Muscle layer of colon (tissue), 2 donors: ENCODE data around the gene RP9.
"Not testable (repeated sequence)": the region's sequence is repeated elsewhere in the genome, so short reads cannot be mapped to it uniquely, and the experiment has no call there.

Source experiments
- H3K27ac ChIP-seq: one replicate; pipeline ENCODE4 v1.7.0; 2013; ENCODE audit warnings: low read depth, mild to moderate bottlenecking, low read length, moderate library complexity
- H3K27me3 ChIP-seq, 2 donors: one replicate each; pipeline ENCODE4 v1.7.0; 2013; ENCODE audit warnings: low read length in 2 of 2, mild to moderate bottlenecking in 2 of 2; ENCODE audit not compliant: insufficient read depth in 2 of 2, control insufficient read depth in 1 of 2
- H3K36me3 ChIP-seq: one replicate; pipeline ENCODE4 v1.7.0; 2013; ENCODE audit warnings: mild to moderate bottlenecking, low read length; ENCODE audit not compliant: insufficient read depth
- H3K4me1 ChIP-seq: one replicate; pipeline ENCODE4 v1.7.0; 2013; ENCODE audit warnings: mild to moderate bottlenecking, low read length; ENCODE audit not compliant: insufficient read depth
- H3K4me3 ChIP-seq, 2 donors: one replicate each; pipeline ENCODE4 v1.7.0; 2013; ENCODE audit warnings: low read length in 2 of 2, low read depth in 1 of 2, mild to moderate bottlenecking in 1 of 2, moderate library complexity in 1 of 2
- H3K9ac ChIP-seq: one replicate; pipeline ENCODE4 v1.7.0; 2013; ENCODE audit warnings: low read length
- H3K9me3 ChIP-seq: one replicate; pipeline ENCODE4 v1.7.0; 2013; ENCODE audit warnings: mild to moderate bottlenecking, low read length
- donor health status: abdominal sarcoma.
- donor health status: Adenocarcinoma of cecum.

Gene RP9

GRCh38 chr7:33100770-33101169, 8.4 kb downstream of the RP9 start:
- H3K36me3 ChIP-seq: peaks cover 55% of the 10 kb centered on the region

GRCh38 chr7:33099154-33099940, 9.9 kb downstream of the RP9 start:
- Histone ChIP-seq H3K27ac (no peak overlapping the region), H3K36me3 (peaks cover 63% of the 10 kb centered on the region)

More at GRCh38 chr7:33100770-33101169, 8.4 kb downstream of the RP9 start:
- H3K27me3 ChIP-seq: no peaks in the 10 kb centered on the region
- H3K9me3 ChIP-seq: no peaks in the 10 kb centered on the region
- no peak overlapping the region for H3K4me3 ChIP-seq
- no peak overlapping the region for H3K27ac ChIP-seq
- H3K9ac ChIP-seq: no peak overlapping the region
- H3K4me1 ChIP-seq: peaks cover 3% of the 10 kb centered on the region

GRCh38 chr7:33094745-33095275, 14.4 kb downstream of the RP9 start:
- H3K9me3 ChIP-seq, H3K4me1 ChIP-seq, H3K27ac ChIP-seq, H3K4me3 ChIP-seq, H3K9ac ChIP-seq, H3K27me3 ChIP-seq: not testable (repeated sequence)
- H3K36me3 ChIP-seq: peaks cover 55% of the 10 kb centered on the region

More at GRCh38 chr7:33099154-33099940, 9.9 kb downstream of the RP9 start:
- no peaks in the 10 kb centered on the region for H3K9me3 ChIP-seq
- H3K27me3 ChIP-seq: no peaks in the 10 kb centered on the region
- H3K4me3 ChIP-seq: no peak overlapping the region
- no peaks in the 10 kb centered on the region for H3K4me1 ChIP-seq
- no peak overlapping the region for H3K9ac ChIP-seq

GRCh38 chr7:33093266-33093665, 15.9 kb downstream of the RP9 start:
- Histone ChIP-seq H3K4me1 (no peaks in the 10 kb centered on the region), H3K9ac (no peak overlapping the region), H3K27ac (no peak overlapping the region), H3K9me3 (no peaks in the 10 kb centered on the region), H3K36me3 (peaks cover 44% of the 10 kb centered on the region), H3K27me3 (no peaks in the 10 kb centered on the region), H3K4me3 (no peak overlapping the region)

GRCh38 chr7:33091641-33092191, 17.5 kb downstream of the RP9 start:
- no peaks in the 10 kb centered on the region for H3K27me3 ChIP-seq
- no peaks in the 10 kb centered on the region for H3K9me3 ChIP-seq
- H3K27ac ChIP-seq: no peak overlapping the region
- no peak overlapping the region for H3K4me3 ChIP-seq
- no peak overlapping the region for H3K9ac ChIP-seq
- H3K4me1 ChIP-seq: no peaks in the 10 kb centered on the region
- H3K36me3 ChIP-seq: peaks cover 29% of the 10 kb centered on the region

GRCh38 chr7:33091111-33091531, 18.1 kb downstream of the RP9 start:
- Histone ChIP-seq H3K4me1 (no peaks in the 10 kb centered on the region), H3K9ac (no peak overlapping the region), H3K27me3 (no peaks in the 10 kb centered on the region), H3K36me3 (peaks cover 23% of the 10 kb centered on the region), H3K4me3 (no peak overlapping the region), H3K9me3 (no peaks in the 10 kb centered on the region), H3K27ac (no peak overlapping the region)

- H3K9ac ChIP-seq: no peak overlapping the region
- no peak overlapping the region for H3K4me3 ChIP-seq
- no peaks in the 10 kb centered on the region for H3K27me3 ChIP-seq
- no peaks in the 10 kb centered on the region for H3K9me3 ChIP-seq
- H3K4me1 ChIP-seq: no peaks in the 10 kb centered on the region
- no peak overlapping the region for H3K27ac ChIP-seq
- peaks cover 9% of the 10 kb centered on the region for H3K36me3 ChIP-seq
Observed at GRCh38 chr7:33089142-33089541, 20.1 kb downstream of the RP9 start.

GRCh38 chr7:33087858-33088257, 21.3 kb downstream of the RP9 start:
- Histone ChIP-seq H3K36me3 (no peaks in the 10 kb centered on the region), H3K4me3 (no peak overlapping the region), H3K27me3 (no peaks in the 10 kb centered on the region), H3K4me1 (no peaks in the 10 kb centered on the region), H3K9ac (no peak overlapping the region), H3K27ac (no peak overlapping the region), H3K9me3 (no peaks in the 10 kb centered on the region)

GRCh38 chr7:33087356-33087755, 21.8 kb downstream of the RP9 start:
- H3K36me3 ChIP-seq: no peaks in the 10 kb centered on the region
- no peak overlapping the region for H3K9ac ChIP-seq
- H3K4me3 ChIP-seq: no peak overlapping the region
- H3K9me3 ChIP-seq: no peaks in the 10 kb centered on the region
- H3K27ac ChIP-seq: no peak overlapping the region
- H3K27me3 ChIP-seq: no peaks in the 10 kb centered on the region
- no peaks in the 10 kb centered on the region for H3K4me1 ChIP-seq

- H3K27ac ChIP-seq: no peak overlapping the region
- H3K36me3 ChIP-seq: no peaks in the 10 kb centered on the region
- H3K27me3 ChIP-seq: no peaks in the 10 kb centered on the region
- H3K9ac ChIP-seq: no peak overlapping the region
- no peaks in the 10 kb centered on the region for H3K4me1 ChIP-seq
- no peak overlapping the region for H3K4me3 ChIP-seq
- no peaks in the 10 kb centered on the region for H3K9me3 ChIP-seq
Observed at GRCh38 chr7:33079763-33080690, 29.2 kb downstream of the RP9 start.

GRCh38 chr7:33079096-33079495, 30.1 kb downstream of the RP9 start:
- Histone ChIP-seq H3K36me3 (no peaks in the 10 kb centered on the region), H3K9me3 (no peaks in the 10 kb centered on the region), H3K27me3 (no peaks in the 10 kb centered on the region), H3K4me3 (no peak overlapping the region), H3K9ac (no peak overlapping the region), H3K27ac (no peak overlapping the region), H3K4me1 (no peaks in the 10 kb centered on the region)
